ENCODE measurements around the gene ETV6. TPM values are rescaled to one million over a fixed set of nuclear protein-coding genes. Genes with fewer than 3 reads are reported as not detected.

Gene ETV6
- polyA plus RNA-seq, 3 donors: 6.8 to 45.1 (median 11.7) TPM

- no peaks in the 10 kb centered on the region for H3K36me3 Mint-ChIP-seq
- Histone ChIP-seq H3K9me3 (replicated peaks in 1 of 2; ENCODE audit: control insufficient read depth in 1 of 2, insufficient read depth in 1 of 2, low read length in 2 of 2) (no peaks in the 10 kb centered on the region), H3K27ac (ENCODE audit: low read depth in 1 of 2, low read length in 2 of 2) (no peak overlapping the region), H3K36me3 (replicated peaks in 1 of 2; ENCODE audit: control insufficient read depth in 1 of 2, insufficient read depth in 2 of 2, low read length in 2 of 2) (no peaks in the 10 kb centered on the region), H3K4me3 (replicated peaks in 1 of 3; ENCODE audit: low read depth in 2 of 3, low read length in 3 of 3) (no peak overlapping the region), H3K79me2 (ENCODE audit: insufficient read depth, low read length) (no peaks in the 10 kb centered on the region), H3K27me3 (ENCODE audit: control insufficient read depth in 2 of 2, insufficient read depth in 2 of 2, low read length in 2 of 2) (no peaks in the 10 kb centered on the region), H3K9ac (ENCODE audit: insufficient read depth, low read length, poor library complexity, severe bottlenecking) (no peak overlapping the region), H3K4me1 (ENCODE audit: control insufficient read depth in 1 of 2, insufficient read depth in 2 of 2, low read length in 2 of 2) (no peaks in the 10 kb centered on the region), H2AFZ (ENCODE audit: insufficient read depth, low read depth, low read length, poor library complexity, severe bottlenecking) (no peak overlapping the region), H4K20me1 (ENCODE audit: insufficient read depth, low read length) (no peaks in the 10 kb centered on the region), H3K4me2 (replicated peaks; ENCODE audit: extremely low read depth, low read length, poor library complexity, severe bottlenecking) (no peak overlapping the region)
- H3K9me3 Mint-ChIP-seq: peaks cover 0 to 8% (median 4%) of the 10 kb centered on the region in 7 donors
- no peak overlapping the region for H3K27ac Mint-ChIP-seq
- no peaks in the 10 kb centered on the region for H3K4me1 Mint-ChIP-seq
- TF ChIP-seq CTCF (IDR thresholded peaks at IDR 0.05): no peak
- no peaks in the 10 kb centered on the region for H3K27me3 Mint-ChIP-seq (ENCODE audit: low read depth in 3 of 3)
- intact Hi-C loops (cut with micrococcal nuclease): no loop called here
- WGBS (ENCODE audit: insufficient coverage): no CpG with 5 or more reads among the region's 4 CpGs
- no peak overlapping the region for H3K4me3 Mint-ChIP-seq
- DNase-seq: no peak
Observed at GRCh38 chr12:11939223-11939622, 289.7 kb downstream of the ETV6 start.

GRCh38 chr12:11941606-11942337 lies 292.3 kb downstream of the ETV6 start:
- intact Hi-C loops (cut with micrococcal nuclease): no loop called here
- Histone ChIP-seq H3K9ac (ENCODE audit: insufficient read depth, low read length, poor library complexity, severe bottlenecking) (no peak overlapping the region), H3K9me3 (replicated peaks in 1 of 2; ENCODE audit: control insufficient read depth in 1 of 2, insufficient read depth in 1 of 2, low read length in 2 of 2) (no peaks in the 10 kb centered on the region), H3K4me1 (ENCODE audit: control insufficient read depth in 1 of 2, insufficient read depth in 2 of 2, low read length in 2 of 2) (no peaks in the 10 kb centered on the region), H4K20me1 (ENCODE audit: insufficient read depth, low read length) (no peaks in the 10 kb centered on the region), H3K4me2 (replicated peaks; ENCODE audit: extremely low read depth, low read length, poor library complexity, severe bottlenecking) (no peak overlapping the region), H2AFZ (ENCODE audit: insufficient read depth, low read depth, low read length, poor library complexity, severe bottlenecking) (no peak overlapping the region), H3K4me3 (replicated peaks in 1 of 3; ENCODE audit: low read depth in 2 of 3, low read length in 3 of 3) (no peak overlapping the region), H3K79me2 (ENCODE audit: insufficient read depth, low read length) (no peaks in the 10 kb centered on the region), H3K27ac (ENCODE audit: low read depth in 1 of 2, low read length in 2 of 2) (no peak overlapping the region), H3K27me3 (ENCODE audit: control insufficient read depth in 2 of 2, insufficient read depth in 2 of 2, low read length in 2 of 2) (no peaks in the 10 kb centered on the region), H3K36me3 (replicated peaks in 1 of 2; ENCODE audit: control insufficient read depth in 1 of 2, insufficient read depth in 2 of 2, low read length in 2 of 2) (no peaks in the 10 kb centered on the region)
- H3K27me3 Mint-ChIP-seq (ENCODE audit: low read depth in 3 of 3): peaks cover 0 to 4% (median 1%) of the 10 kb centered on the region in 3 donors
- H3K27ac Mint-ChIP-seq: no peak overlapping the region
- H3K4me1 Mint-ChIP-seq: no peaks in the 10 kb centered on the region
- no peak for TF ChIP-seq CTCF (IDR thresholded peaks at IDR 0.05)
- DNase-seq: no peak
- H3K36me3 Mint-ChIP-seq: no peaks in the 10 kb centered on the region
- H3K4me3 Mint-ChIP-seq: no peak overlapping the region
- peaks cover 0 to 10% (median 4%) of the 10 kb centered on the region in 7 donors for H3K9me3 Mint-ChIP-seq
- no CpG with 5 or more reads among the region's 1 CpG for WGBS (ENCODE audit: insufficient coverage)

All from CD14-positive monocyte (primary cell).